Endothelial cell of umbilical vein (primary cell): Measurements from ENCODE around the gene SPECC1L.

ENCODE experiments used
- CTCF ChIP-seq, 2 donors: IDR thresholded peaks; 1 replicate in 1 of 2; 2 replicates in 1 of 2; pipeline ENCODE4 v1.5.1; 2011; ENCODE audit warnings: low read length in 2 of 2, mild to moderate bottlenecking in 2 of 2, moderate library complexity in 2 of 2, control low read depth in 1 of 2, inconsistent platforms in 1 of 2, low read depth in 1 of 2; ENCODE audit not compliant: insufficient read depth in 1 of 2; ENCODE audit errors: extremely low read depth in 1 of 2
- MYC ChIP-seq: IDR thresholded peaks from one replicate; pipeline ENCODE4 v1.6.1; 2011; ENCODE audit warnings: mild to moderate bottlenecking, low read depth, low read length

GRCh38 chr22:24386937-24387471, 116.4 kb downstream of the SPECC1L start:
- TF ChIP-seq CTCF (IDR thresholded peaks at IDR 0.05; ENCODE audit: extremely low read depth in 1 of 2, insufficient read depth in 1 of 2, low read depth in 1 of 2, low read length in 2 of 2) (no peak), MYC (no peak)
